Stimulated activated CD8-positive, alpha-beta memory T cell treated with anti-CD3 and anti-CD28 coated beads, Interleukin-15, amount 100 ng/mL, for 48 hours (primary cell): ENCODE results near the gene FCRLB.
"Not testable (repeated sequence)": the region's sequence is repeated elsewhere in the genome, so short reads cannot be mapped to it uniquely, and the experiment has no call there.

Experiments
- DNase-seq, 2 donors: peaks; one replicate each; pipeline ENCODE4 v3.0.0-alpha.2; 2020; ENCODE audit warnings: low read depth in 2 of 2

FCRLB gene

GRCh38 chr1:161720956-161721737 lies at the start of gene FCRLB:
TSS of gene FCRLB (plus strand) at chr1:161721544. CDS start at chr1:161722673, 1,129 bp downstream.
- DNase-seq, result no peak

- not testable (repeated sequence) for DNase-seq
Observed at GRCh38 chr1:161673437-161673836, 47.9 kb upstream of the FCRLB start.

- not testable (repeated sequence) for DNase-seq
Observed at GRCh38 chr1:161674447-161674846, 46.9 kb upstream of the FCRLB start.

GRCh38 chr1:161674908-161675307 lies 46.4 kb upstream of the FCRLB start:
- DNase-seq, result not testable (repeated sequence)

GRCh38 chr1:161676441-161676840 lies 44.9 kb upstream of the FCRLB start:
- DNase-seq, result no peak

- DNase-seq, result no peak
Observed at GRCh38 chr1:161676958-161677689, 44.2 kb upstream of the FCRLB start.

GRCh38 chr1:161678500-161678899 lies 42.8 kb upstream of the FCRLB start:
- no peak for DNase-seq

GRCh38 chr1:161681879-161682278 lies 39.5 kb upstream of the FCRLB start:
- DNase-seq, result no peak

GRCh38 chr1:161688946-161689345 lies 32.4 kb upstream of the FCRLB start:
- DNase-seq, result no peak

- DNase-seq, result no peak
Observed at GRCh38 chr1:161691846-161692245, 29.5 kb upstream of the FCRLB start.

GRCh38 chr1:161693020-161693712 lies 28.2 kb upstream of the FCRLB start:
- DNase-seq, result not testable (repeated sequence)

GRCh38 chr1:161698302-161698701 lies 23.0 kb upstream of the FCRLB start:
- DNase-seq, result not testable (repeated sequence)

GRCh38 chr1:161702250-161702649 lies 19.1 kb upstream of the FCRLB start:
- no peak for DNase-seq

GRCh38 chr1:161705537-161705936 lies 15.8 kb upstream of the FCRLB start:
- no peak for DNase-seq

GRCh38 chr1:161706113-161706481 lies 15.2 kb upstream of the FCRLB start:
- no peak for DNase-seq

GRCh38 chr1:161706482-161707347 lies 14.6 kb upstream of the FCRLB start, which contains the start of gene FCRLA:
TSS of gene FCRLA (plus strand) at chr1:161707229. CDS start at chr1:161707265, 36 bp downstream.
- DNase-seq, result no peak

- no peak for DNase-seq
Observed at GRCh38 chr1:161707503-161707902, 13.8 kb upstream of the FCRLB start.

GRCh38 chr1:161709373-161709772 lies 12.0 kb upstream of the FCRLB start:
- no peak for DNase-seq

- DNase-seq, result no peak
Observed at GRCh38 chr1:161710560-161710959, 10.8 kb upstream of the FCRLB start.

- DNase-seq, result no peak
Observed at GRCh38 chr1:161718559-161719324, 2.6 kb upstream of the FCRLB start.

GRCh38 chr1:161719325-161719611 lies 2.1 kb upstream of the FCRLB start:
- no peak for DNase-seq
